GM12873 (cell line): ENCODE data around the gene KLC1.

Source experiments
- TF ChIP-seq, protein P1 (sequence below): IDR thresholded peaks from 2 replicates; pipeline ENCODE4 v1.5.1; 2012; ENCODE audit warnings: low read depth, mild to moderate bottlenecking, moderate library complexity, low read length, control low read depth; ENCODE audit not compliant: insufficient read depth; ENCODE audit errors: missing control alignments

Gene KLC1

DNA sequence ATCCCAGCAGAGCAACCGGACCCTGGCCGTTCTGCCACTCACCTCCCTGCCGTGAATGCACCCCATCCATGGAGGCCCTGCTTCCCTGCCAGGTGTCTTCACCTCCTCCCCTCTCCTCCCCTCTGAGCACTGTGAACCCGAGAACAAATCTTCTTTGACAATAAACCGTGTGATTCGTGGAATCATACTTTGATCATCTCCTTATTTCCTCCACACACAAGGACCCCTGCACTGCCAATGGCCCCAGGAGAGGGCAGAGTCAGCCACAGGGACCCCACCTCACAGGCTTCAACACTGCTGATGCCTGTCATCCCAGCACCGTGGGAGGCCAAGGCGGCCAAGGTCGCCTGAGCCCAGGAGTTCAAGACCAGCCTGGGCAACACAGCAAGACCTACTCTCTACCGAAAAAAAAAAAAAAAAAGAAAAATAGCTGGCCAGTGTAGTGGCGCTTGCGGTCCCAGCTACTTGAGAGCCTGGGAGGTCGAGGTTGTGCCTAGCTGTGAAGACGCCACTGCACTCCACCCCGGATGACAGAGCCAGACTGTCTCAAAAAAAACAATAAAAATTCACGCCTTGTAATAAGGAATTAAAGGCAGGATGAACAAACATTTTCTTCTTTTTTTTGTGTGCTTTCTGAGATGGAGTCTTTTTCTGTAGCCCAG lies 85.2 kb downstream of the KLC1 start:
- TF ChIP-seq, protein P1, sequence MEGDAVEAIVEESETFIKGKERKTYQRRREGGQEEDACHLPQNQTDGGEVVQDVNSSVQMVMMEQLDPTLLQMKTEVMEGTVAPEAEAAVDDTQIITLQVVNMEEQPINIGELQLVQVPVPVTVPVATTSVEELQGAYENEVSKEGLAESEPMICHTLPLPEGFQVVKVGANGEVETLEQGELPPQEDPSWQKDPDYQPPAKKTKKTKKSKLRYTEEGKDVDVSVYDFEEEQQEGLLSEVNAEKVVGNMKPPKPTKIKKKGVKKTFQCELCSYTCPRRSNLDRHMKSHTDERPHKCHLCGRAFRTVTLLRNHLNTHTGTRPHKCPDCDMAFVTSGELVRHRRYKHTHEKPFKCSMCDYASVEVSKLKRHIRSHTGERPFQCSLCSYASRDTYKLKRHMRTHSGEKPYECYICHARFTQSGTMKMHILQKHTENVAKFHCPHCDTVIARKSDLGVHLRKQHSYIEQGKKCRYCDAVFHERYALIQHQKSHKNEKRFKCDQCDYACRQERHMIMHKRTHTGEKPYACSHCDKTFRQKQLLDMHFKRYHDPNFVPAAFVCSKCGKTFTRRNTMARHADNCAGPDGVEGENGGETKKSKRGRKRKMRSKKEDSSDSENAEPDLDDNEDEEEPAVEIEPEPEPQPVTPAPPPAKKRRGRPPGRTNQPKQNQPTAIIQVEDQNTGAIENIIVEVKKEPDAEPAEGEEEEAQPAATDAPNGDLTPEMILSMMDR, result no peak

- TF ChIP-seq, protein P1, result no peak
Measured at GRCh38 chr14:103715052-103716000, 86.3 kb downstream of the KLC1 start, which contains the start of the genes XRCC3 and ZFYVE21. Gene XRCC3, minus strand, starts transcription at chr14:103715451. Its CDS starts 4,364 bp downstream, at chr14:103711087. Gene ZFYVE21, plus strand, starts transcription at chr14:103715810. Its CDS starts 32 bp downstream, at chr14:103715842.

DNA sequence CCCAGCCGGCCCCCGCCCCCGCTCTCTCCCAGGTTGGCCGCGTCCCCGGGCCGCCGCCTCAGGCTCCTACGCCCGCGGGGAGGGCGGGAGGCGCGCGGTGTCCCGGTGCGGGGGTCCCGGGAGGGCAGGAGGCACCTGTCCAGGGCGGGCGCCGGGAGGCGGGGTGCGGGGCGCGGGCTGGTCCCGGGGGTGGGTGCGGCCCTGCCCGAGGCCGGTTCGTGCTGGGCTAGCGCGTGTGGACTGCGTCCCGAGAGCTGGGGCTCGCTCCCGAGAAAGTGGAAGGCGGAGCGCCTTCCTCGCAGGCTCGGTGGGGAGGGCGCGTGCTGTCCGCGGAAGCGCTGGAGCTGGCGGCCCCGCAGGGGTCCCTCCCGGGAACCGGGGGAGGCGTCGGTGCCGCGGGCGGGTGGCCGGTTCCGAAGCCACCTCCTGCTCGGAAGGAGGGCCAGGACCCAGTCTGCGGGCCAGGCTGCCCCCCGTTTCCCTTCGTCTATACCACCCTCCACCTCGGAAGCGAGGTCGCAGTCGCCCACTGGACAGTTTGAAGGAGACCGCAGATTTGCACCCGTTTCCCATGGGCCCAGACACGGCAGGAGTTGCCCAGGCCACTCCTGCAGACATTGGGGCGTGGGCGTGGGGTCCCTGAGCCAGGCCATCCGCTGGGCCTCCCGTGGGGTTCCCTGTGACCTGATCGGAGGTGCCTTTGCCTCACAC lies 87.2 kb downstream of the KLC1 start:
- TF ChIP-seq, protein P1, result no peak

DNA sequence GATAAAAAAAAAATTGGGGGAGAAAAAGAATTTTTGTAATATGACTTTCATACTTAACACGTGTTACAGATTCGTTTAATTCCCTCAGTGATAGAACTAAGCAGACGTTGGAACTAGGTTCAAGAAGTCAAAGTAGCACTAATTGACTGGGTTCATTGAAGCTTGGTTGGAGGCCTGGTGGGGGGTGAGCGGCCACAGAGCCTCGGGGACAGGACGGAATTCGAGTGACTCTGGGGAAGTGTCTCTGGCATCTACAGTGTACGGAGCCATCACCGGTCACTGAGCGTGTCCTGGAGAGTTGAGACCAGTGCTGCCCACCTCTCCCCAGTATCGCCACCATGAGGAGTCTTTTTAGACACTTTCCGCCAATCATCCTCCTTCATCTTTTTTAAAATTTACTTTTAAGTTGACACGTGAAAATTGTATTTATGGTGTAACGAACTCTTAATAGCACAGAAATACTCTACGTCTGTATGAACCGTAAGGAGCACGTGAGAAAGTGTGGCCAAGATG lies 87.9 kb downstream of the KLC1 start:
- TF ChIP-seq, protein P1, result no peak

- TF ChIP-seq, protein P1, result no peak
Measured at GRCh38 chr14:103718572-103718971, 89.6 kb downstream of the KLC1 start.

- TF ChIP-seq, protein P1, result no peak
Measured at GRCh38 chr14:103719751-103720150, 90.7 kb downstream of the KLC1 start.
